OCI-LY7 (cell line): ENCODE results near the gene MFF.

ENCODE experiments used
- EZH2phosphoT487 ChIP-seq: fragments of 200-600 bp; sonication (generic); IDR thresholded peaks from 2 replicates; pipeline ENCODE4 v1.6.1; 2018; ENCODE audit warnings: low read depth, borderline replicate concordance, mild to moderate bottlenecking, mixed run types, antibody characterized with exemption, low read length, moderate library complexity, mixed read lengths
- TF ChIP-seq, protein P1 (sequence below): fragments of 200-600 bp; sonication (generic); conservative IDR thresholded peaks from 2 replicates; pipeline ENCODE4 v1.5.1; 2014; ENCODE audit warnings: mild to moderate bottlenecking, antibody characterized with exemption, low read length, moderate library complexity, mixed read lengths

DNA sequence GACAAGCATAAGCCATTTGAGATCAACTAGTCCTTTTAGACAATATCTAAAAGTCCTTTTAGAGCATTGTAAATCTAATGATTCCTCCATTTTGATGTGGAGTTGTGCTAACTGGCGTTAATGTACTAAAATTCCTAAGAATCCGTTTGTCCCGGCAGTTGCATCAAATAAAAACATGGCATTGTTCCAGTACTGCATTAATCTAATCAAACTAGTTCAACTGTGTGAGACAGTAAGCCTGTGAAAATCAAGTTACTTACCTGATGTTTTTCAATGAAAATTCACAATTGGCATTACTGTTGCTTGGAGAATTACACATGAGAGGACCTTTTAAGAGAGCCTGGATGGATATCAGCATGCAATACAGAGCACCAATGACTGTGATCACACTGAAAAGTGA, 40.8 kb downstream of the MFF start:
- TF ChIP-seq, protein P1, sequence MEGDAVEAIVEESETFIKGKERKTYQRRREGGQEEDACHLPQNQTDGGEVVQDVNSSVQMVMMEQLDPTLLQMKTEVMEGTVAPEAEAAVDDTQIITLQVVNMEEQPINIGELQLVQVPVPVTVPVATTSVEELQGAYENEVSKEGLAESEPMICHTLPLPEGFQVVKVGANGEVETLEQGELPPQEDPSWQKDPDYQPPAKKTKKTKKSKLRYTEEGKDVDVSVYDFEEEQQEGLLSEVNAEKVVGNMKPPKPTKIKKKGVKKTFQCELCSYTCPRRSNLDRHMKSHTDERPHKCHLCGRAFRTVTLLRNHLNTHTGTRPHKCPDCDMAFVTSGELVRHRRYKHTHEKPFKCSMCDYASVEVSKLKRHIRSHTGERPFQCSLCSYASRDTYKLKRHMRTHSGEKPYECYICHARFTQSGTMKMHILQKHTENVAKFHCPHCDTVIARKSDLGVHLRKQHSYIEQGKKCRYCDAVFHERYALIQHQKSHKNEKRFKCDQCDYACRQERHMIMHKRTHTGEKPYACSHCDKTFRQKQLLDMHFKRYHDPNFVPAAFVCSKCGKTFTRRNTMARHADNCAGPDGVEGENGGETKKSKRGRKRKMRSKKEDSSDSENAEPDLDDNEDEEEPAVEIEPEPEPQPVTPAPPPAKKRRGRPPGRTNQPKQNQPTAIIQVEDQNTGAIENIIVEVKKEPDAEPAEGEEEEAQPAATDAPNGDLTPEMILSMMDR = no peak
- no peak for TF ChIP-seq EZH2phosphoT487
